HG03342 (cell line): ENCODE data around the gene PATJ.

Experiments used
- ATAC-seq: cut with Tn5 transposase; IDR thresholded peaks from one replicate; pipeline ENCODE4 v1.9.1; 2021; ENCODE audit warnings: mild to moderate bottlenecking, moderate library complexity; ENCODE audit not compliant: unreplicated experiment

PATJ gene

GRCh38 chr1:61978796-61979195 lies 236.5 kb downstream of the PATJ start:
- ATAC-seq: no peak

GRCh38 chr1:61979729-61980128 lies 237.4 kb downstream of the PATJ start:
- no peak for ATAC-seq

GRCh38 chr1:61980561-61980960 lies 238.3 kb downstream of the PATJ start:
- no peak for ATAC-seq

- ATAC-seq: no peak
These were observed 239.8 kb downstream of the PATJ start for GRCh38 chr1:61981870-61982660.

GRCh38 chr1:61983236-61983635 lies 241.0 kb downstream of the PATJ start:
- ATAC-seq: no peak

GRCh38 chr1:61992257-61992656 lies 250.0 kb downstream of the PATJ start:
- no peak for ATAC-seq

GRCh38 chr1:61993331-61993961 lies 251.2 kb downstream of the PATJ start:
- no peak for ATAC-seq

GRCh38 chr1:61995641-61996040 lies 253.4 kb downstream of the PATJ start:
- no peak for ATAC-seq

GRCh38 chr1:61997123-61997522 lies 254.8 kb downstream of the PATJ start:
- ATAC-seq: no peak

GRCh38 chr1:62003777-62004176 lies 261.5 kb downstream of the PATJ start:
- no peak for ATAC-seq

GRCh38 chr1:62006690-62007089 lies 264.4 kb downstream of the PATJ start:
- ATAC-seq: no peak

GRCh38 chr1:62011006-62011405 lies 268.7 kb downstream of the PATJ start:
- no peak for ATAC-seq

- ATAC-seq: no peak
These were observed 269.8 kb downstream of the PATJ start for GRCh38 chr1:62012095-62012494.

GRCh38 chr1:62012836-62013235 lies 270.6 kb downstream of the PATJ start:
- no peak for ATAC-seq

GRCh38 chr1:62013264-62013663 lies 271.0 kb downstream of the PATJ start:
- ATAC-seq: no peak

GRCh38 chr1:62022382-62022983 lies 280.2 kb downstream of the PATJ start:
- ATAC-seq: no peak

GRCh38 chr1:62024690-62025089 lies 282.4 kb downstream of the PATJ start:
- ATAC-seq: no peak

GRCh38 chr1:62025154-62025553 lies 282.9 kb downstream of the PATJ start:
- ATAC-seq: no peak

GRCh38 chr1:62025892-62026291 lies 283.6 kb downstream of the PATJ start:
- ATAC-seq: no peak

- ATAC-seq: no peak
These were observed 287.4 kb downstream of the PATJ start for GRCh38 chr1:62029704-62030103.

- no peak for ATAC-seq
These were observed 292.5 kb downstream of the PATJ start for GRCh38 chr1:62034790-62035189.

GRCh38 chr1:62037274-62037673 lies 295.0 kb downstream of the PATJ start:
- no peak for ATAC-seq
